ENCODE measurements around the gene FAM168A.

Gene FAM168A

GRCh38 chr11:73565804-73566203 lies 32.1 kb downstream of the FAM168A start:
- Histone ChIP-seq H3K27me3 (ENCODE audit: insufficient read depth, low read length) (no peaks in the 10 kb centered on the region), H3K4me3 (ENCODE audit: low read length) (no peak overlapping the region), H3K36me3 (ENCODE audit: insufficient read depth, low read length) (peaks cover 2% of the 10 kb centered on the region), H3K9me3 (ENCODE audit: low read length) (no peaks in the 10 kb centered on the region), H2AFZ (ENCODE audit: low read depth, low read length) (no peak overlapping the region), H3K4me1 (ENCODE audit: insufficient read depth, low read length) (no peaks in the 10 kb centered on the region)

- no peak overlapping the region for H3K4me3 ChIP-seq (ENCODE audit: low read length)
- H3K4me1 ChIP-seq (ENCODE audit: insufficient read depth, low read length): no peaks in the 10 kb centered on the region
- no peaks in the 10 kb centered on the region for H3K27me3 ChIP-seq (ENCODE audit: insufficient read depth, low read length)
- H3K36me3 ChIP-seq (ENCODE audit: insufficient read depth, low read length): peaks cover 2% of the 10 kb centered on the region
- H3K9me3 ChIP-seq (ENCODE audit: low read length): no peaks in the 10 kb centered on the region
- H2AFZ ChIP-seq (ENCODE audit: low read depth, low read length): no peak overlapping the region
These were observed 33.0 kb downstream of the FAM168A start for GRCh38 chr11:73564903-73565302.

GRCh38 chr11:73563539-73564200 lies 34.2 kb downstream of the FAM168A start:
- Histone ChIP-seq H3K9me3 (ENCODE audit: low read length) (no peaks in the 10 kb centered on the region), H3K27me3 (ENCODE audit: insufficient read depth, low read length) (no peaks in the 10 kb centered on the region), H3K4me3 (ENCODE audit: low read length) (no peak overlapping the region), H2AFZ (ENCODE audit: low read depth, low read length) (no peak overlapping the region), H3K4me1 (ENCODE audit: insufficient read depth, low read length) (no peaks in the 10 kb centered on the region), H3K36me3 (ENCODE audit: insufficient read depth, low read length) (no peaks in the 10 kb centered on the region)

GRCh38 chr11:73559743-73560142 lies 38.2 kb downstream of the FAM168A start:
- Histone ChIP-seq H3K9me3 (ENCODE audit: low read length) (no peaks in the 10 kb centered on the region), H3K4me3 (ENCODE audit: low read length) (no peak overlapping the region), H3K36me3 (ENCODE audit: insufficient read depth, low read length) (no peaks in the 10 kb centered on the region), H3K4me1 (ENCODE audit: insufficient read depth, low read length) (peaks cover 12% of the 10 kb centered on the region), H2AFZ (ENCODE audit: low read depth, low read length) (no peak overlapping the region), H3K27me3 (ENCODE audit: insufficient read depth, low read length) (no peaks in the 10 kb centered on the region)

- no peaks in the 10 kb centered on the region for H3K36me3 ChIP-seq (ENCODE audit: insufficient read depth, low read length)
- H3K27me3 ChIP-seq (ENCODE audit: insufficient read depth, low read length): no peaks in the 10 kb centered on the region
- no peak overlapping the region for H3K4me3 ChIP-seq (ENCODE audit: low read length)
- H2AFZ ChIP-seq (ENCODE audit: low read depth, low read length): no peak overlapping the region
- H3K9me3 ChIP-seq (ENCODE audit: low read length): no peaks in the 10 kb centered on the region
- H3K4me1 ChIP-seq (ENCODE audit: insufficient read depth, low read length): peaks cover 15% of the 10 kb centered on the region
These were observed 40.9 kb downstream of the FAM168A start for GRCh38 chr11:73556966-73557365.

GRCh38 chr11:73555615-73556014 lies 42.3 kb downstream of the FAM168A start:
- Histone ChIP-seq H3K9me3 (ENCODE audit: low read length) (no peaks in the 10 kb centered on the region), H3K36me3 (ENCODE audit: insufficient read depth, low read length) (no peaks in the 10 kb centered on the region), H3K27me3 (ENCODE audit: insufficient read depth, low read length) (no peaks in the 10 kb centered on the region), H3K4me1 (ENCODE audit: insufficient read depth, low read length) (peaks cover 15% of the 10 kb centered on the region), H3K4me3 (ENCODE audit: low read length) (no peak overlapping the region), H2AFZ (ENCODE audit: low read depth, low read length) (no peak overlapping the region)

GRCh38 chr11:73554671-73555320 lies 43.1 kb downstream of the FAM168A start:
- H3K27me3 ChIP-seq (ENCODE audit: insufficient read depth, low read length): no peaks in the 10 kb centered on the region

GRCh38 chr11:73553266-73553665 lies 44.6 kb downstream of the FAM168A start:
- no peaks in the 10 kb centered on the region for H3K36me3 ChIP-seq (ENCODE audit: insufficient read depth, low read length)
- H3K9me3 ChIP-seq (ENCODE audit: low read length): no peaks in the 10 kb centered on the region
- H3K4me1 ChIP-seq (ENCODE audit: insufficient read depth, low read length): peaks cover 15% of the 10 kb centered on the region
- H3K27me3 ChIP-seq (ENCODE audit: insufficient read depth, low read length): no peaks in the 10 kb centered on the region
- H3K4me3 ChIP-seq (ENCODE audit: low read length): no peak overlapping the region
- H2AFZ ChIP-seq (ENCODE audit: low read depth, low read length): no peak overlapping the region

More at GRCh38 chr11:73554671-73555320, 43.1 kb downstream of the FAM168A start:
- Histone ChIP-seq H3K36me3 (ENCODE audit: insufficient read depth, low read length) (no peaks in the 10 kb centered on the region), H3K4me3 (ENCODE audit: low read length) (no peak overlapping the region), H3K4me1 (ENCODE audit: insufficient read depth, low read length) (peaks cover 15% of the 10 kb centered on the region), H2AFZ (ENCODE audit: low read depth, low read length) (no peak overlapping the region), H3K9me3 (ENCODE audit: low read length) (no peaks in the 10 kb centered on the region)

GRCh38 chr11:73551677-73552076 lies 46.2 kb downstream of the FAM168A start:
- H3K9me3 ChIP-seq (ENCODE audit: low read length): no peaks in the 10 kb centered on the region
- no peaks in the 10 kb centered on the region for H3K36me3 ChIP-seq (ENCODE audit: insufficient read depth, low read length)
- no peak overlapping the region for H3K4me3 ChIP-seq (ENCODE audit: low read length)
- no peak overlapping the region for H2AFZ ChIP-seq (ENCODE audit: low read depth, low read length)
- H3K4me1 ChIP-seq (ENCODE audit: insufficient read depth, low read length): peaks cover 15% of the 10 kb centered on the region
- H3K27me3 ChIP-seq (ENCODE audit: insufficient read depth, low read length): no peaks in the 10 kb centered on the region

GRCh38 chr11:73549376-73549775 lies 48.5 kb downstream of the FAM168A start:
- no peak overlapping the region for H2AFZ ChIP-seq (ENCODE audit: low read depth, low read length)
- no peaks in the 10 kb centered on the region for H3K27me3 ChIP-seq (ENCODE audit: insufficient read depth, low read length)
- H3K36me3 ChIP-seq (ENCODE audit: insufficient read depth, low read length): no peaks in the 10 kb centered on the region
- H3K9me3 ChIP-seq (ENCODE audit: low read length): no peaks in the 10 kb centered on the region
- no peaks in the 10 kb centered on the region for H3K4me1 ChIP-seq (ENCODE audit: insufficient read depth, low read length)
- H3K4me3 ChIP-seq (ENCODE audit: low read length): no peak overlapping the region

- Histone ChIP-seq H3K36me3 (ENCODE audit: insufficient read depth, low read length) (no peaks in the 10 kb centered on the region), H3K4me3 (ENCODE audit: low read length) (no peak overlapping the region), H3K4me1 (ENCODE audit: insufficient read depth, low read length) (no peaks in the 10 kb centered on the region), H3K9me3 (ENCODE audit: low read length) (no peaks in the 10 kb centered on the region), H2AFZ (ENCODE audit: low read depth, low read length) (no peak overlapping the region), H3K27me3 (ENCODE audit: insufficient read depth, low read length) (no peaks in the 10 kb centered on the region)
These were observed 50.0 kb downstream of the FAM168A start for GRCh38 chr11:73547706-73548595.

GRCh38 chr11:73542175-73542574 lies 55.7 kb downstream of the FAM168A start:
- Histone ChIP-seq H3K9me3 (ENCODE audit: low read length) (no peaks in the 10 kb centered on the region), H3K27me3 (ENCODE audit: insufficient read depth, low read length) (no peaks in the 10 kb centered on the region), H3K4me3 (ENCODE audit: low read length) (no peak overlapping the region), H3K4me1 (ENCODE audit: insufficient read depth, low read length) (peaks cover 8% of the 10 kb centered on the region), H3K36me3 (ENCODE audit: insufficient read depth, low read length) (no peaks in the 10 kb centered on the region), H2AFZ (ENCODE audit: low read depth, low read length) (no peak overlapping the region)

GRCh38 chr11:73539506-73540084 lies 58.3 kb downstream of the FAM168A start:
- Histone ChIP-seq H3K27me3 (ENCODE audit: insufficient read depth, low read length) (no peaks in the 10 kb centered on the region), H3K9me3 (ENCODE audit: low read length) (no peaks in the 10 kb centered on the region), H3K4me1 (ENCODE audit: insufficient read depth, low read length) (peaks cover 8% of the 10 kb centered on the region), H2AFZ (ENCODE audit: low read depth, low read length) (no peak overlapping the region), H3K4me3 (ENCODE audit: low read length) (no peak overlapping the region), H3K36me3 (ENCODE audit: insufficient read depth, low read length) (no peaks in the 10 kb centered on the region)
